HG03159 (cell line): ENCODE measurements around the gene TERT.
"Not testable (repeated sequence)": the region's sequence is repeated elsewhere in the genome, so short reads cannot be mapped to it uniquely, and the experiment has no call there.

Source experiments
- ATAC-seq: cut with Tn5 transposase; IDR thresholded peaks from one replicate; pipeline ENCODE4 v1.9.1; 2021; ENCODE audit warnings: mild to moderate bottlenecking, moderate library complexity; ENCODE audit not compliant: unreplicated experiment

The TERT gene

GRCh38 chr5:1331861-1332405 lies 37.1 kb upstream of the TERT start:
- ATAC-seq: no peak

GRCh38 chr5:1330847-1331831 lies 36.3 kb upstream of the TERT start:
- ATAC-seq: no peak

- no peak for ATAC-seq
Observed at GRCh38 chr5:1330146-1330846, 35.4 kb upstream of the TERT start.

- ATAC-seq: no peak
Observed at GRCh38 chr5:1329111-1329579, 34.3 kb upstream of the TERT start.

GRCh38 chr5:1328237-1329110 lies 33.6 kb upstream of the TERT start:
- ATAC-seq: not testable (repeated sequence)

GRCh38 chr5:1326901-1327756 lies 32.3 kb upstream of the TERT start:
- not testable (repeated sequence) for ATAC-seq

GRCh38 chr5:1326532-1326875 lies 31.6 kb upstream of the TERT start:
- ATAC-seq: not testable (repeated sequence)

- no peak for ATAC-seq
Observed at GRCh38 chr5:1325870-1326531, 31.1 kb upstream of the TERT start.

- ATAC-seq: no peak
Observed at GRCh38 chr5:1325191-1325741, 30.4 kb upstream of the TERT start.

GRCh38 chr5:1324719-1325190 lies 29.9 kb upstream of the TERT start:
- ATAC-seq: no peak

GRCh38 chr5:1324301-1324700 lies 29.4 kb upstream of the TERT start:
- no peak for ATAC-seq

- ATAC-seq: no peak
Observed at GRCh38 chr5:1323803-1324173, 28.9 kb upstream of the TERT start.

GRCh38 chr5:1322955-1323802 lies 28.3 kb upstream of the TERT start:
- ATAC-seq: no peak

GRCh38 chr5:1322036-1322900 lies 27.4 kb upstream of the TERT start:
- no peak for ATAC-seq

- no peak for ATAC-seq
Observed at GRCh38 chr5:1321576-1321975, 26.7 kb upstream of the TERT start.

- no peak for ATAC-seq
Observed at GRCh38 chr5:1320436-1321344, 25.8 kb upstream of the TERT start.
